Gastrocnemius medialis (tissue), 4 donors: ENCODE results near the gene SEMA6D. TPM values are rescaled to one million over a fixed set of nuclear protein-coding genes. Genes with fewer than 3 reads are reported as not detected.

Source experiments
- ATAC-seq, 2 donors: fragments of 150-250 bp; one replicate each; pipeline ENCODE4 v1.9.1; 2016
- DNase-seq, 2 donors: peaks; one replicate each; pipeline ENCODE4 v3.0.0-alpha.2; 2019
- H3K27ac ChIP-seq, 4 donors: fragments of 200-600 bp; sonication (generic); 1 replicate in 1 of 4; 2 replicates in 3 of 4; pipeline ENCODE4 v1.5.1; 2016 to 2018; ENCODE audit warnings: mild to moderate bottlenecking in 2 of 4, moderate library complexity in 1 of 4
- H3K27me3 ChIP-seq, 3 donors: fragments of 200-600 bp; sonication (generic) in 2 of 3; 1 replicate in 1 of 3; 2 replicates in 2 of 3; pipeline versions ENCODE4 v1.5.1 to v1.6.0; 2016 to 2019; ENCODE audit warnings: mild to moderate bottlenecking in 1 of 3, moderate library complexity in 1 of 3
- H3K36me3 ChIP-seq, 2 donors: fragments of 200-600 bp; sonication (generic) in 1 of 2; one replicate each; pipeline ENCODE4 v1.5.1; 2017 to 2018
- H3K4me1 ChIP-seq, 2 donors: fragments of 200-600 bp; sonication (generic) in 1 of 2; one replicate each; pipeline ENCODE4 v1.5.1; 2016 to 2017; ENCODE audit warnings: mild to moderate bottlenecking in 2 of 2
- H3K4me3 ChIP-seq, 4 donors: fragments of 200-600 bp; sonication (generic) in 3 of 4; 1 replicate in 1 of 4; 2 replicates in 3 of 4; pipeline ENCODE4 v1.5.1; 2016 to 2019; ENCODE audit warnings: mild to moderate bottlenecking in 2 of 4
- H3K9me3 ChIP-seq, 3 donors: fragments of 200-600 bp; sonication (generic) in 2 of 3; 1 replicate in 1 of 3; 2 replicates in 2 of 3; pipeline ENCODE4 v1.5.1; 2016 to 2019
- CTCF ChIP-seq, 5 experiments: fragments of 450-650 bp in 3 of 5; fragments of 200-600 bp in 2 of 5; sonication (generic) in 2 of 5; IDR thresholded peaks in 4 of 5; conservative IDR thresholded peaks in 1 of 5; 1 replicate in 4 of 5; 2 replicates in 1 of 5; pipeline ENCODE4 v1.5.1; 2016 to 2019; ENCODE audit warnings: antibody characterized with exemption in 5 of 5, mild to moderate bottlenecking in 3 of 5, moderate library complexity in 3 of 5
- POLR2A ChIP-seq, 2 donors: fragments of 450-650 bp; IDR thresholded peaks; one replicate each; pipeline ENCODE4 v1.6.1; 2017; ENCODE audit warnings: antibody characterized with exemption in 2 of 2, mild to moderate bottlenecking in 2 of 2, moderate library complexity in 2 of 2
- in situ Hi-C, 4 donors: fragments of 200-750 bp; cut with MboI; loops; one replicate each; pipeline versions ENCODE4 v1.15.0 to v1.8.0; 2017; ENCODE audit warnings: low sequenced_read_pairs in 4 of 4
- intact Hi-C: fragments of 100-400 bp; cut with DNase I; formaldehyde crosslinking; loops from one replicate; pipeline ENCODE4 v1.15.1; 2023; ENCODE audit warnings: low total_unique reads
- total RNA-seq, 4 donors: library from RNA; depleted of rRNA; stranded (reverse); fragments of >200 nt; gene quantifications; one replicate each; pipeline versions ENCODE4 v1.1.0 to v1.2.3, GENCODE V29; 2016

The SEMA6D gene
- total RNA-seq, 4 donors from 2014 or later: 0.97 to 5.9 (median 2.7) TPM

GRCh38 chr15:47781527-47781926 is 64.2 kb downstream of the SEMA6D start:
- TF ChIP-seq CTCF (IDR thresholded peaks at IDR 0.05 in 4 of 5, conservative IDR thresholded peaks at IDR 0.05 in 1 of 5) (no peak), POLR2A (IDR thresholded peaks at IDR 0.05) (no peak)
- DNase-seq (no peak), ATAC-seq (no peak)
- Histone ChIP-seq H3K4me3 (no peak overlapping the region), H3K27me3 (no peaks in the 10 kb centered on the region), H3K36me3 (no peaks in the 10 kb centered on the region), H3K9me3 (no peaks in the 10 kb centered on the region), H3K27ac (no peak overlapping the region), H3K4me1 (peaks cover 0 to 6% of the 10 kb centered on the region in 2 donors)
- intact Hi-C loops (no loop called here), in situ Hi-C loops (no loop called here)

- no peaks in the 10 kb centered on the region for H3K4me1 ChIP-seq
- intact Hi-C loops (no loop called here), in situ Hi-C loops (no loop called here)
- no peaks in the 10 kb centered on the region for H3K36me3 ChIP-seq
- no peak for ATAC-seq
- DNase-seq: no peak
- no peaks in the 10 kb centered on the region for H3K27me3 ChIP-seq
- TF ChIP-seq CTCF (IDR thresholded peaks at IDR 0.05 in 4 of 5, conservative IDR thresholded peaks at IDR 0.05 in 1 of 5) (no peak), POLR2A (IDR thresholded peaks at IDR 0.05) (no peak)
- H3K27ac ChIP-seq: no peak overlapping the region
- no peak overlapping the region for H3K4me3 ChIP-seq
- H3K9me3 ChIP-seq: no peaks in the 10 kb centered on the region
These were observed 67.5 kb downstream of the SEMA6D start for GRCh38 chr15:47784820-47785219.

GRCh38 chr15:47786371-47786770 is 69.1 kb downstream of the SEMA6D start:
- no peak for ATAC-seq
- no peaks in the 10 kb centered on the region for H3K27me3 ChIP-seq
- no peaks in the 10 kb centered on the region for H3K4me1 ChIP-seq
- no peak overlapping the region for H3K27ac ChIP-seq
- no peak for DNase-seq
- TF ChIP-seq CTCF (IDR thresholded peaks at IDR 0.05 in 4 of 5, conservative IDR thresholded peaks at IDR 0.05 in 1 of 5) (no peak), POLR2A (IDR thresholded peaks at IDR 0.05) (no peak)
- intact Hi-C loops: no loop called here
- no peaks in the 10 kb centered on the region for H3K36me3 ChIP-seq
- no peaks in the 10 kb centered on the region for H3K9me3 ChIP-seq
- no peak overlapping the region for H3K4me3 ChIP-seq
- in situ Hi-C loops: no loop called here

- no peaks in the 10 kb centered on the region for H3K9me3 ChIP-seq
- H3K27me3 ChIP-seq: no peaks in the 10 kb centered on the region
- intact Hi-C loops: no loop called here
- no peak for ATAC-seq
- no peaks in the 10 kb centered on the region for H3K36me3 ChIP-seq
- no peaks in the 10 kb centered on the region for H3K4me1 ChIP-seq
- H3K27ac ChIP-seq: no peak overlapping the region
- in situ Hi-C loops: no loop called here
- DNase-seq: no peak
- H3K4me3 ChIP-seq: no peak overlapping the region
- TF ChIP-seq CTCF (IDR thresholded peaks at IDR 0.05 in 4 of 5, conservative IDR thresholded peaks at IDR 0.05 in 1 of 5): no peak
These were observed 70.6 kb downstream of the SEMA6D start for GRCh38 chr15:47787875-47788274.

- no peak for DNase-seq
- H3K27me3 ChIP-seq: no peaks in the 10 kb centered on the region
- H3K4me3 ChIP-seq: no peak overlapping the region
- no peaks in the 10 kb centered on the region for H3K9me3 ChIP-seq
- no peak for ATAC-seq
- no peaks in the 10 kb centered on the region for H3K36me3 ChIP-seq
- in situ Hi-C loops: no loop called here
- H3K27ac ChIP-seq: no peak overlapping the region
- TF ChIP-seq CTCF (IDR thresholded peaks at IDR 0.05 in 4 of 5, conservative IDR thresholded peaks at IDR 0.05 in 1 of 5) (no peak), POLR2A (IDR thresholded peaks at IDR 0.05) (no peak)
- intact Hi-C loops: no loop called here
- H3K4me1 ChIP-seq: no peaks in the 10 kb centered on the region
These were observed 71.4 kb downstream of the SEMA6D start for GRCh38 chr15:47788685-47789084.
